GM23248 (cell line): ENCODE data around the gene GPRIN1. TPM values are rescaled to one million over a fixed set of nuclear protein-coding genes. Genes with fewer than 3 reads are reported as not detected.
"Not testable (repeated sequence)": the region's sequence is repeated elsewhere in the genome, so short reads cannot be mapped to it uniquely, and the experiment has no call there.

ENCODE experiments used
- DNase-seq: peaks from one replicate; pipeline ENCODE4 v3.0.0-alpha.2; 2015
- H2AFZ ChIP-seq: fragments of 200-600 bp; sonication (generic); 2 replicates; pipeline ENCODE4 v1.6.1; 2016; ENCODE audit warnings: antibody characterized with exemption
- H3F3A ChIP-seq: fragments of 200-600 bp; sonication (generic); 2 replicates; pipeline ENCODE4 v1.6.1; 2016; ENCODE audit warnings: mild to moderate bottlenecking, antibody characterized with exemption, mixed run types; ENCODE audit not compliant: insufficient read depth
- H3K27ac ChIP-seq: fragments of 200-600 bp; sonication (generic); 2 replicates; pipeline ENCODE4 v1.5.1; 2016; ENCODE audit warnings: mild to moderate bottlenecking
- H3K27me3 ChIP-seq: fragments of 200-600 bp; sonication (generic); replicated peaks from 2 replicates; pipeline ENCODE4 v1.6.1; 2016; ENCODE audit warnings: mild to moderate bottlenecking; ENCODE audit not compliant: insufficient read depth
- H3K36me3 ChIP-seq: fragments of 200-600 bp; sonication (generic); 2 replicates; pipeline ENCODE4 v1.6.1; 2016; ENCODE audit warnings: low read depth, mild to moderate bottlenecking
- H3K4me1 ChIP-seq: fragments of 200-600 bp; sonication (generic); 2 replicates; pipeline ENCODE4 v1.6.1; 2016; ENCODE audit warnings: mild to moderate bottlenecking; ENCODE audit not compliant: insufficient read depth
- H3K4me2 ChIP-seq: fragments of 200-600 bp; sonication (generic); one replicate; pipeline ENCODE4 v1.6.1; 2016; ENCODE audit warnings: mild to moderate bottlenecking; ENCODE audit not compliant: unreplicated experiment
- H3K4me3 ChIP-seq: fragments of 200-600 bp; sonication (generic); 2 replicates; pipeline ENCODE4 v1.5.1; 2016; ENCODE audit warnings: mild to moderate bottlenecking
- H3K79me2 ChIP-seq: fragments of 200-600 bp; sonication (generic); 2 replicates; pipeline ENCODE4 v1.6.1; 2016; ENCODE audit warnings: mild to moderate bottlenecking; ENCODE audit not compliant: insufficient read depth
- H3K9ac ChIP-seq: fragments of 200-600 bp; sonication (generic); 2 replicates; pipeline ENCODE4 v1.6.1; 2016; ENCODE audit warnings: mild to moderate bottlenecking
- H3K9me2 ChIP-seq: fragments of 200-600 bp; sonication (generic); 2 replicates; pipeline ENCODE4 v1.6.1; 2016; ENCODE audit warnings: mixed run types, mild to moderate bottlenecking, moderate library complexity; ENCODE audit not compliant: insufficient read depth
- H3K9me3 ChIP-seq: fragments of 200-600 bp; sonication (generic); one replicate; pipeline ENCODE4 v1.6.1; 2017; ENCODE audit warnings: low read depth
- H4K20me1 ChIP-seq: fragments of 200-600 bp; sonication (generic); 2 replicates; pipeline ENCODE4 v1.6.0; 2016; ENCODE audit not compliant: insufficient read depth
- EZH2 ChIP-seq: fragments of 200-600 bp; sonication (generic); IDR thresholded peaks from 2 replicates; pipeline ENCODE4 v1.6.1; 2018; ENCODE audit warnings: antibody characterized with exemption, mild to moderate bottlenecking; ENCODE audit not compliant: insufficient read depth, poor library complexity, severe bottlenecking
- EZH2phosphoT487 ChIP-seq: fragments of 200-600 bp; sonication (generic); IDR thresholded peaks from 2 replicates; pipeline ENCODE4 v1.6.1; 2018; ENCODE audit warnings: antibody characterized with exemption, moderate library complexity, mild to moderate bottlenecking, low read depth; ENCODE audit not compliant: insufficient read depth
- WGBS, 2 experiments: methylation state at CpG; one replicate each; pipeline ENCODE4 v1.1.6; 2015 to 2017; ENCODE audit warnings: low lambda C conversion rate in 2 of 2, low coverage in 1 of 2; ENCODE audit errors: missing lambda C conversion rate in 2 of 2; 5-methylcytosine and 5-hydroxymethylcytosine counted together
- in situ Hi-C: fragments of 300-500 bp; cut with MboI; formaldehyde crosslinking; loops from 2 replicates; pipeline ENCODE4 v1.15.0; 2020
- polyA plus RNA-seq: library from polyadenylated mRNA; unstranded; fragments of >200 nt; fragmentation: Nextera tagmentation; extraction: Ambion mirVana; gene quantifications from 2 replicates; pipeline ENCODE4 v1.2.1, GENCODE V29; 2016
- total RNA-seq: library from RNA; depleted of rRNA; stranded (reverse); fragments of >200 nt; shearing (Covaris generic); gene quantifications from 2 replicates; pipeline ENCODE4 v1.2.3, GENCODE V29; 2014

Gene GPRIN1
- total and polyA plus RNA-seq, 2 experiments from 2014 or later = 1.2 to 4.8 TPM

DNA sequence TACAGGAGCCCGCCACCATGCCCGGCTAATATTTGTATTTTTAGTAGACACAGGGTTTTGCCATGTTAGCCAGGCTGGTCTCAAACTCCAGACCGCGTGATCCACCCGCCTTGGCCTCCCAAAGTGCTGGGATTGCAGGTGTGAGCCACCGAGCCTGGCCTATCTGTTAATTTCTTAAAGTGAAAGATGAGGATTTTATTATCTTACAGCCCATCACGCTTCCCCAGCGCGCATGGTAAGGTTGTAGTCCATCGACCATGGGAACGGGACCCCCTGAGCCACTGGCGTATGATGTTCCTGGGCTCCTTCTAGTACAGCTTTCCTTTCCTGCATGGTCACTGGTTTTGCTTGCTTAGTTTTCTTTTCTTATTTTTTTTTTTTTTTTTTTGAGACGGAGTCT lies 52.1 kb downstream of the GPRIN1 start:
- Histone ChIP-seq H3K4me1 (no peaks in the 10 kb centered on the region), H3F3A (no peaks in the 10 kb centered on the region), H3K27ac (no peak overlapping the region), H3K9ac (no peak overlapping the region), H3K36me3 (no peaks in the 10 kb centered on the region), H2AFZ (no peak overlapping the region), H4K20me1 (no peaks in the 10 kb centered on the region), H3K4me2 (no peak overlapping the region), H3K9me3 (no peaks in the 10 kb centered on the region), H3K9me2 (no peaks in the 10 kb centered on the region), H3K79me2 (no peaks in the 10 kb centered on the region), H3K4me3 (no peak overlapping the region), H3K27me3 (no peaks in the 10 kb centered on the region)
- TF ChIP-seq EZH2 = no peak
- no peak for TF ChIP-seq EZH2phosphoT487
- DNase-seq = no peak
- WGBS, 2 experiments = 91% methylated on average over 12 to 13 of the region's 13 CpGs
- in situ Hi-C loops = no loop called here

DNA sequence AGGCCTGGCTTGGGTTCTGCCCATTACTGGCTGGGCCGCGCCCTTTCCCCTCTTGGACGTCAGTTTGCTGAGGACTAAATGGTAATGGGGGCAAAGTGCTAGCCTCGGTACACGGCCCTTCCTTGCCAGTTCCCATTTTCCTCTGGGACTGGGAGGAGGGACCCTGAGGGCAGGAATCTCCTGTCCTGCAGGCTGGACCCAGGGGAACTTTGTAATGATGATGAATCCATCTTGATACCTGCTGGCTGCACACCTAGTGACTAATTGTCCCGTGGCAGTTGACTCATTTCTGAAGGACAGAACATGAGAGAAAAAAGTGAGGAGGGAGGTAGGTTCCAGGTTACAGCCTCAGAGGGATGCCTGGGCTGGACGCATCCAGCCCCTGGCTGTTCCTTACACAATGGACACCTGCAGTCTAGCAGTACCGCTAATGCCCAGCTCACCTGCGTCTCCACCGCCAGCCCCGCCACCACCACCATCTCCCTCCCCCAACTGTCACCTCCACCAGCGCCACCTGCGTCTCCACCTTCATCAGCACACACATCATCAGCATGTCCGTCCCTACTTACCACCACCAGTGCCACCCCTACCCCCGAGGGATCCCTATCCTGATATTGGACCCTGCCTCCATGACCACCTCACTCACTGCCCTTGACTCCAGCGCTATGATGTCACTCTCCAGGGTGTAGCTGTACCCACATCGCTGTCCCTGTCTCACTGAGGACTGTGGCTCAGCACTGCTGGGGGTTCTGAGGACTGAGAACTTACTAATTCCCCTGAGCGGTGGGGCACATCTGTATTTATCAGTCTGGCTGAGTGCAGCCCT lies 56.5 kb downstream of the GPRIN1 start:
- Histone ChIP-seq H3K27me3 (no peaks in the 10 kb centered on the region), H3K9me3 (no peaks in the 10 kb centered on the region), H3K9ac (no peak overlapping the region), H4K20me1 (no peaks in the 10 kb centered on the region), H3K36me3 (no peaks in the 10 kb centered on the region), H3F3A (no peaks in the 10 kb centered on the region), H3K4me3 (no peak overlapping the region), H3K4me1 (no peaks in the 10 kb centered on the region), H2AFZ (no peak overlapping the region), H3K9me2 (no peaks in the 10 kb centered on the region), H3K4me2 (no peak overlapping the region), H3K27ac (no peak overlapping the region), H3K79me2 (no peaks in the 10 kb centered on the region)
- TF ChIP-seq EZH2phosphoT487 = no peak
- no peak for TF ChIP-seq EZH2
- 57 to 61% methylated on average over 16 to 18 of the region's 18 CpGs for WGBS, 2 experiments
- DNase-seq = no peak
- in situ Hi-C loops = no loop called here

DNA sequence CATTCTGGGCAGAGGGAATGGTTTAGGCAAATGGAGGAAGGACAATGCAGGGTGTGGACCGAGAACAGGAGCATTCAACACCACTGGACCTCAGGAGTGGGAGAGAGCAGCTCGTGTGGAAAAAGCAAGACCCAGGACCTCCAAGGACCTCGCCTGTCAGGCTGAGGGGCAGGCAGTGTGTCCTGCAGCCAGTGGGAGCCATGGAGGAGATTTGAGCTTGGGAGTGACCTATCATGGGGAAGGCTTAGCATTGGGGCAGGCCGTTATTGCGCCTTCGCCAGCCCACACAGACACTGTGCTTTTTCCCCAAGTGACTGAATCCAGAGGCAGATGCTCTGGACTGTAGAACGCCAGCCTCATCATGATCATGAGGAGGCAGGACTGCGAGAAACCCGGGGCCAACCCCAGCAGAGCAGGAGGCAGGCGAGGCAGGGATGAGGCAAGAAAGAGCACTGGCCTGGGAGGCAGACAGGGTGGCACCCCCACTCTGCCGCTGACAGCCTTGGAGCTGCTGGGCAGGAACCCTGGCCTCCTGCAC lies 57.6 kb downstream of the GPRIN1 start:
- Histone ChIP-seq H3K9me2 (no peaks in the 10 kb centered on the region), H3F3A (no peaks in the 10 kb centered on the region), H3K27me3 (no peaks in the 10 kb centered on the region), H3K36me3 (no peaks in the 10 kb centered on the region), H3K9me3 (no peaks in the 10 kb centered on the region), H2AFZ (no peak overlapping the region), H3K4me3 (no peak overlapping the region), H3K79me2 (no peaks in the 10 kb centered on the region), H3K4me2 (no peak overlapping the region), H3K27ac (no peak overlapping the region), H3K4me1 (no peaks in the 10 kb centered on the region), H4K20me1 (no peaks in the 10 kb centered on the region), H3K9ac (no peak overlapping the region)
- TF ChIP-seq EZH2phosphoT487 (no peak), EZH2 (no peak)
- no peak for DNase-seq
- in situ Hi-C loops = no loop called here
- WGBS, 2 experiments = 57% methylated on average over 11 of the region's 11 CpGs

DNA sequence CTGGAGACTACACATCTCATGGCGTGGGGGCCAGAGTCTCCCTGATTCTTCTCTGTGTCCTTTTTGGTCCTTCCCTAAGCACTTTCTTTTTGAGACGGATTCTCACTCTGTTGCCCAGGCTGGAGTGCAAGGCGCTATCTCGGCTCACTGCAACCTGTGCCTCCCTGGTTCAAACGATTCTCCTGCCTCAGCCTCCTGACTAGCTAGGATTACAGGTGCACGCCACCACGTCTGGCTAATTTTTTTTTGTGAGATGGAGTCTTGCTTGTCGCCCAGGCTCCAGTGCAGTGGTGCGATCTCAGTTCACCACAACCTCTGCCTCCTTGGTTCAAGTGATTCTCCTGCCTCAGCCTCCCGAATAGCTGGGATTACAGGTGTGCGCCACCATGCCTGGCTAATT lies 59.0 kb downstream of the GPRIN1 start:
- H2AFZ ChIP-seq, H3K9ac ChIP-seq, H3K4me1 ChIP-seq, H3K36me3 ChIP-seq, H3K4me2 ChIP-seq, H3K9me3 ChIP-seq, H3K27ac ChIP-seq, DNase-seq, H4K20me1 ChIP-seq, in situ Hi-C loops, H3K27me3 ChIP-seq, H3F3A ChIP-seq, H3K4me3 ChIP-seq, H3K79me2 ChIP-seq, H3K9me2 ChIP-seq: not testable (repeated sequence)
- WGBS, 2 experiments = 63 to 67% methylated on average over 11 of the region's 11 CpGs
